GM18520 (cell line): ENCODE measurements around the gene OR5AU1.

Experiments used
- ATAC-seq: cut with Tn5 transposase; IDR thresholded peaks from one replicate; pipeline ENCODE4 v1.9.1; 2021; ENCODE audit not compliant: unreplicated experiment

The OR5AU1 gene

DNA sequence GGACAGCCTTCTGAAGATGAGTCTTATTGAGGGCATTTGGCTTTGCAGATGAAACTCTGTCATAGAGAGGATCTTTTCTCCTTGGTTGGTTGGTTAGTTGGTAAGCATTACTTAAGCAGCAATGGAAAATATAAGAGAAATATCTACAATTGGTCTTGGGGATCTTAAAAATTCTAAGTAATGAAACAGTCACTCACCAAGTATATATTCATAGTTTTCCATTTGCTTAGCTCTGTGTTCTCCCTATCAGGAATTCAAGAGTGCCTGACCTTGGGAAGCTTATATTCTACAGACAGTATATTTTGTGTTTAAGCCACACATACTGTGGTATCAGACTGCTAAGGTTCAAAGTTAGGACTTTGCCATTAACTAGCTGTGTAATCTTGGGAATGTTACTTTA is at the start of gene OR5AU1:
Gene OR5AU1, minus strand, starts transcription at position 101 of the 400 bp plus-strand sequence. CDS start 191 bp downstream, outside the sequence.
- ATAC-seq: no peak

DNA sequence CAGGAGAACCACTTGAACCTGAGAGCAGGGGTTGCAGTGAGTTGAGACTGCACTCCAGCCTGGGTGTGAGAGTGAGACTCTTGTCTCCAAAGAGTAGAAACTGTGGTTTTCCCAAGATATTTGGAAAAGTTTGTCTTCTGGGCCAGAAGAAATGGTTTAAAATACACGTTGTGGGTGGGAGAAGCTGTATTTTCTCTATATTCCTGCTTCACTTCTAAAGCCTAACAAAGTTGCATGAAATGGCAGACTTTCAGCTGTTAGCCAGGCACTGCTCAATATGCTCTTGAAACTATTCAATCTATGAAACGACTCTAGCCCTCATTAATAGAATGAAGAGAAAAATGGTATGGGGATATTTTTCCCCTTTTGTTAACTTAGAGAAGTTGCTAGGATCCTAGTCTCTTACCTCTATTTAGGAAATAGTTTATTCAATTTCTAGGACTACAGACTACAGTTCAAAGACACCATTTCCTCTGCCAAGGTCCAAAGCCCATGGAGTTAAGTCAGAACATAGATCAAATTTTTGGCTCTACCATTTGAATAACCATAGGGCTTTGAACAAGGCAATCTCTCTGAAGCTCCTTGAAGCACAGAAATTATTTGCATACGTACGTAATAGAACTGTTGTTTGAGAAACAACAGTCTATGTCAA is 49.3 kb upstream of the OR5AU1 start:
- ATAC-seq: no peak

DNA sequence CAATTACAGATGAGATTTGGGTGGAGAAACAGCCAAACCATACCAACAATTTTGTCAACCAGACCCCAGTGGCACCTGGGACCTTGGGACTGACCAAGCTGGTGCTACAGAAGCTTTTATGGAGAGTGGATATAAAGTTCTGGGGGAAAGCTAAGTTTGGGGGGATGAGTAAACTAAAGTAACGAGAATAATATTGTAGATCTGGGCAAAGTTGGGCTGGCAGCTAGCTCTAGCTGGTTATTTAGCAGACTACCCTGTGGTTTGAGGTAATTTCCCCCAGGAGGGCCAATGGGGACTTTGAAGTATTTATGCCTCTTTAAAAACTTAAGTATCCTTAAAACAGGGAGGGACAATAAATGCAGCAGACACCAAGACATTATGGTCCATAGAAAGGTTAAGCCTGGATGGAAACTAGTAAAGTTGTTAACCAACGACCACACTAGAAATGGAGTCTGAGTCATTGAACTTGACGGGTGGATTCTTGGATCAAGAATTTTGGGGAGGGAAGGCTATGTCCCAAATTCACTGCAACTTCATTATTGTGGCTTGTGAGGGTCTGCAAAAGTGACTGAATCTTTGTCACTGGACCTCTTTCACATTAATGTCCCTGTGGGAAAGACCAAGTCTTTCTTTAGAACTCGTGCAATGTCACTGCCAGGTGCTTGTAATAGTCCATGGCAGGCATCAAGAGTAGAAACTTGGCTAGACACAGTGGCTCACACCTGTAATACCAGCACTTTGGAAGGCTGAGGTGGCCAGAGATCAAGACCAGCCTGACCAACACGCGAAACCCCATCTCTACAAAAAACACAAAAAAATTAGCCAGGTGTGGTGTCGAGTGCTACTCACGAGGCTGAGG is 48.5 kb upstream of the OR5AU1 start:
- no peak for ATAC-seq

DNA sequence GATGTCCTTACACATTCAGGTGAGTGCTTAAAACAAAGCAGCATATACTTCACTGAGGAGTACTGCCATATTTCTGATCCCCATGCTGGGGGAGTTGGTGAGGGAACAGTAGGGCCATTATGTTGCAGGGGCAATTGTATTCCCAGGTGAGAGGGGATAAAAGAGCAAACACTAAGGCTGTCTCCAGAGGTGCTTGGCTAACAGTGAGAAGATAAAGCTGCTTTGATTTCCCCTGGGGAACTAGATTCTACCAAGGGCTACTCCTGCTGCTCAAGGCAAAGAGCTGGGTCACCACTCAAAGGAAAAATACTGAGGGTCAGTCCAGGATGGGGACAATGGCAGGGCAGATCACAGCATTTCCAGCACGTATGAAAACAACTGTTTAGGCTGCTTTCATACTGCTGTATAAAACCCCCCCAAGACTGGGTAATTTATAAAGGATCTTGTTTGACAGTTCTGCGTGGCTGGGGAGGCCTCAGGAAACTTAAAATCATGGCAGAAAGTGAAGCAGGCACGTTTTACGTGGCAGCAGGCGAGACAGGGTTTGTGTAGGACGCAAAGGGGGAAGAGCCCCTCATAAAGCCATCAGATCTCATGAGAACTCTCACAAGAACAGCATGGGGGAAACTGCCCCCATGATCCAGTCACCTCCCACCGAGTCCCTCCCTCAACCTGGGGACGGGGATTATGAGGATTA is 47.8 kb upstream of the OR5AU1 start:
- no peak for ATAC-seq

DNA sequence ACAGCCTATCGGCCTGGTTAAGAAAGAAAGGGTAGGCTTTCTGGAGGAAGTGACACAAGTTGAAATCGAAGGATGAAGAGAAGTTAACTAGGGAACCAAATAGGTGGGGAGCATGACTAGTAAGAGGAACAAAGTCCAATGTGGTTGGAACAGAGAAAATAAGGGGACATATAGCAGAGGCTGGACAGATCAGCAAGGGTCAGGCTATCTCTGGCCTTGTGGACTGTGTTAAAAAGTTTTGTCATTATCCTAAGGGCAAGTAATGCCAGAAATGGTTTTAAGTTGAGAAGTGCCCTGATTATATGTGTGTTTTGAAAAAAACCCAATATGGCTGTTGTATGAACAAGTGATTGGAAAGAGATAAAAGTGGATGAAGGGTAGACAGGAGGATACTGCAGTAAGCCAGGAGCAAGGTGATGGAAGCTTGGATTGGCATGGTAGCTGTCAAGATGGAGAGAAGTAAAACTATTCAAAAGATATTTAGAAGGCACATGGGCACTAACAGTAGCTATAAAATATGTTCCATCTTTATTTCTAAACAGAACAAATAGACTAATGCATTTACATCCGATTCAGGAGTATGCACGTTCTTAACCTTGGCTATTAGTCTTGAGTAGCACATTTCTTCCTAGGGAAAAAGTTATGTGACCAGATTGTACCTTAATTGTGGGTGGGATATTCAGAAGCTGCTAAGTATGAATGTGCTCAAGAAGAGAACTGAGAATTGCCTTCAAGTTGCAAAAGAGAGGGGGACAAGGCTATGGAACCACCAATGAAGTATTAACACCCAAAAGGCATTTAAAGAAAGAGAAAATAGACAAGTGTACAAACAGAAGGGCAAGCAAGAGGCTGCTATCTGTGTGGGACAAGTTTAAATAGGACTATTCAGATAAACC is 46.8 kb upstream of the OR5AU1 start:
- no peak for ATAC-seq

DNA sequence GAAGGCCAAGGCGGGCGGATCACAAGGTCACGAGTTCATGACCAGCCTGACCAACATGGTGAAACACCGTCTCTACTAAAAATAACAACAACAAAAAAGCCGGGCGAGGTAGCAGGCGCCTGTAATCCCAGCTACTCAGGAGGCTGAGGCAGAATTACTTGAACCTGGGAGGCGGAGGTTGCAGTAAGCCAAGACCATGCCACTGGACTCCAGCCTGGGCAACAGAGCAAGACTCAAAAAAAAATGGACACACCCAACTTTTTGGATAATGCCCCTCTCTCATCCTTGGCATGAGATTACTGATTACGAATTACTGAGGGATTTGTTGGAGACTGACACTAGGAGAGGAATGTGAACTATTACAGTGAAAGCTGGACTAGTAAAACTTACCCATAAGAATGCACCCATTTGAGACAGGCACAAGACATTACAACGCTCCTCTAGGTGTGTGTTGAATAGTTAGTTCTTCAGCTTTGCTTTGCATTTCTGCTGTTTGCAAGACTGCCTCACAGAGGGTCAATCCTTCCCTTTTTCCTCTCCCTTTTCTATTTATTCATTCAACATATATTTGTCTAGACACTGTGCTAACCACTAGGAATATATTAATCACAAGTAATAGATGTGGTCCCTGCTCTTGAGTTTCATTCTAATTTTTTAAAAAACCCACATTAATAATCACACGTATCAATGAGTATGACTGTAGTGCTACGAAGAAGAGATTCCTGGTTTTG is 46.0 kb upstream of the OR5AU1 start:
- no peak for ATAC-seq

DNA sequence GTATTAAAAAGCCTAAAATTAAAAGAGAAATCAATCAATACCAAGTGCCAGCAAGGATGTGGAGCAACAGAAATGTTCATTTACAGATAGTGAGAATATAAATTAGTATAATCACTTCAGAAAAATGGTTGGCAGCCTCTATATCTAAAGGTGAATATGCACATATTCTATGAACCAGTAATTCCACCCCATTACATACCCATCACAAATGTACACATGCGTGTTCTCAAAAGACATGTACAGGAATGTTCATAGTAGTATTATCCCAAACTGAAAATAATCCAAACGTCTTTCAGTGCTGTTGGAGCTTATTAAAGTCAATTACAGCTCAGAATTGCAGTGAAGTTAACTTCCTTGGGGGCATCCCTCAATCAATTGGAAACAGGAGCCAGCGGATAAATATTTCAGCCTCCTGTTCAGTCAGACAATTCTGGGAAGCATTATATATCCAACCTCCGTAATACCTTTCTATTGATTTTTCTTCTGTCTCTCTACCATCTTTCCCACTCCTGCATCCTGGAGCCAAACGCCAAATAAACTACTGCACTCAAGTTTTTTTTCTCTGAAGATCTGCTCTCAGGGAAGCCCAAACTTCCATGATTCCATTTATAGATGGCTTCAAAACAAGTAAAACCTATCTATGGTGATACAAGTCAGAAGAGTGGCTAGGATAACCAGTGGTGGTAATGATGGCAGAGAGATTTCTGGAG is 45.0 kb upstream of the OR5AU1 start:
- no peak for ATAC-seq

DNA sequence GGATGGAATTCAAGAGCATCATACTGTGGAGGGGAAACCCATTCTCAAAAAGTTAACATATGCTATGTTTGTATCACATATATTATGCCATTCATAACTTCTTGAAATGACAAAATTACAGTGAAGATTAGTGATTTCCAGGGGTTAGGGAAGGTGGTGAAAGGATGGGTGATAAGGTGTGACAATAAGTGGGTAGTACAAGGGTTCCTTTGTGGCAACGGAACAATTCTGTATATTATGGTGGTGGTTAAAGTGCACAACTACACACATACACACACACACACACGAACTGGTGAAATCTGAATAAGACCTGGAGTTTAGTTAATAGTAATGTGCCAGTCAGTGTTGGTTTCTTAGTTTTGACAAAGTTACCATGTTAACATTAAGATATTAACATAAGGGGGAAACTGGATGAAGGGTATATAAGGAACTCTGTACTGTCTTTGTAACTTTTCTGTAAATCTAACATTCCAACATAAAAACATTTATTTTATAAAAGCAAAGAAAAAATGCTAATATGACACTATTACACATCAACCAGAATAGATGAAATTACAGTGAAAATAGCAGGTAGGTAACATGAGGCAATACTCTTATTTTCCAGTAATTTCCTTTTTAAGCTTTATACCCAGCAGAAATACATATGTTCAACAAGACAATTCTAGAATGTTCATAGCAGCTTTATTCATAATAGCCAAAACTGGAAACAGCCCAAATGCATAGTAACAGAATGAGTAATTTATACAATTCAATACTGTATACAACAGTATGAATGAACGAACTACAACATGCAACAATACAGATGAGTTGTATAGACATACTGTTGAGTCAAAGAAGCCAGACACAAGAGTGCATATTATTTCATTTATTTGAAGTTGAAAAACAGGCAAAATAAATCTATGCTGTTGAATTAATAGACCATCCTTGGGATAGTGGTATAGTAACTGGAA is 44.0 kb upstream of the OR5AU1 start:
- ATAC-seq: no peak

DNA sequence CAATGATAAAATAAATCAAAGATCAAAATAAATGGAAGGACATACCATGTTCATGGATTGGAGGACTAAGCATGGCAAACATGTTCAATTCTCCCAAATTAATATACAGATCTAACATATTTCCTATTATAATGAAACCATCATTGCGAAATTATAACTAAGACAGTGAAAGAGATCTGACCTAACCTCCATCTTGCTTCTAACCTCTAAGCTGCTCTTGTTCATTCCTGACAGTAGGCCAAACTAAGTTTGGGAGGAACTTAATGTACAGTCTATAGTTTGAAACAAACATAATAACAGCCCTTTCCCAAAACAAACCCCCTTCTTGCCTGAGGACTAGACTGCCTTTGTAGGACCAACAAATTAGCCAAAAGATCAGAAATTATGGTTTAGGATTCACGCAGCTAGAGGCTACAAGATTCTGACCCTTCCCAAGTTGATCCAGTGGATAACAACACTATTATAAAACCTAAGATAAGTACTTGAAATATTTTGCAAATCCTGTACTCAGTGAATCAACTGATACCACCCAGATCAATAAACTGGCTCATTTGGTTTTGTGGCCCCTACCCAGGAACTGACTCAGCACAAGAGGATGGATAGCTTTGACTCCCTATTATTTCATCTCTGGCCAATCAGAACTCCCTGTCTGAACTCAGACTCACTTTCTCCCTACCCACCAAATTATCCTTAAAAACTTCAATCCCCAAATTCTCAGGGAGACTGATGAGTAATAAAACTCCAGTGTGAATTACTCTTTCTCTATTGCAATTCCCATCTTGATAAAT is 41.7 kb upstream of the OR5AU1 start:
- ATAC-seq: no peak

DNA sequence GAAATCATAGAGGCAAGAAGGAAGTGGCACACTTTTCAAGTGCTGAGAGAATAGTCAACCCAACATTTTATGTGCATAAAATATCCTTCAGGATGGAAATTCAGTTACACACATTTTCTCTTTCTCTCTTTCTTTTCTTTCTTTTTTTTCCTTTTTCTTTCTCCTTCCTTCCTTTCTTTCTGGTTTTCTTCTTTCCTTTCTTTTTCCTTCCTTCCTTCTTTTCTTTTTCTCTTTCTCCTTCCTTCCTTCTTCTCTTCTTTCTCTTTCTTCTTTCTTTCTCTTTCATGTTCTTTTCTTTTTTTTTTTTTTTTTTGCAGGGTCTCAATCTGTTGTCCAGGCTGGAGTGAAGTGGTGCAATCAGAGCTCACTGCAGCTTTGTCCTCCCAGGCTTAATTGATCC is 38.7 kb upstream of the OR5AU1 start:
- ATAC-seq: no peak

DNA sequence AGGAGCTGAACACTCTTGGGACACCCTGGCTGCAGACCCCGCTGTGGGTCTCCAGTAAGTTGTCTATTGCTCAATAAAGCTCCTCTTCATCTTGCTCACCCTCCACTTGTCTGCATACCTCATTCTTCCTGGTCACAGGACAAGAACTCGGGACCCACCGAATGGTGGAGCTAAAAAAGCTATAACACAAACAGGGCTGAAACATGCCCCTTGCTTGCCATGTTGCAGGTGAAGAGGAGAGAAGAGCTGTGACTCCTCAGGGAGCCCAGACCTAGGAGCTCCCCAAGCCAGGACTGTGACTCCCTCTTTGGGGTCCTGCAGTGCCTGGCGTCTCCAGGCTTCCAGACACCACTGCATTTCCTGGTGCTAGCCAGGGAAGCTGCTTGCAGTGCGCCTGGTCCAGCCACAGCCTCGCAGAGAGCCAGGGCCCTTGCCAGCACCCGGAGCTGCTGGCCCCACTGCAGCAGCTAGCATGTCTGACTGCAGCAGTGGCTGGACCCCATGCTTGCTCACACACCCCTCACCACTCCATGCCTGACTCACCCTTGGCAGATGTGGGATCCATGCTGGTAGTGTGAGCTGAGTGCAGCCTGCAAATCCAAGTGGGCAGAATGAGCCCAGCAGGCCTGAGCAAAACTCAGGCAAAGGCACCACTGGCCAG is 37.1 kb upstream of the OR5AU1 start:
- ATAC-seq: no peak

DNA sequence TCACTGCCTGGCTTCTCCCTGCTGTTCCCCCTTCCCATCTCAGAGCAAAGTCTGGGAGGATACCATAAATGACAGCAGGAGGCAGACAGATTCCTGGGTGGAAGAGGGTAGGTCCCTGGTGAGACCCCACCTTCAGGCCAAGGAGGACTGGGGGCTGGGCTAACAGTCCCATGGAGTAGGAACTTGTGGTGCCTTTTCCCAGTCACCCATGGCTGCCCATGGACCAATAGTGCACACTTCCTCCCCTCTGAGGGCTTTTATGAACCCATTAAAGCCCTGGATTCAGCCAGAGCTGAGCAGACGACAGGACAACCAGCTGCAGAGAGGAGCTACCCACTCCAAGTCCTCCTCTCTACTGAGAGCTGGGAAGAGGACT is 36.6 kb upstream of the OR5AU1 start:
- no peak for ATAC-seq

DNA sequence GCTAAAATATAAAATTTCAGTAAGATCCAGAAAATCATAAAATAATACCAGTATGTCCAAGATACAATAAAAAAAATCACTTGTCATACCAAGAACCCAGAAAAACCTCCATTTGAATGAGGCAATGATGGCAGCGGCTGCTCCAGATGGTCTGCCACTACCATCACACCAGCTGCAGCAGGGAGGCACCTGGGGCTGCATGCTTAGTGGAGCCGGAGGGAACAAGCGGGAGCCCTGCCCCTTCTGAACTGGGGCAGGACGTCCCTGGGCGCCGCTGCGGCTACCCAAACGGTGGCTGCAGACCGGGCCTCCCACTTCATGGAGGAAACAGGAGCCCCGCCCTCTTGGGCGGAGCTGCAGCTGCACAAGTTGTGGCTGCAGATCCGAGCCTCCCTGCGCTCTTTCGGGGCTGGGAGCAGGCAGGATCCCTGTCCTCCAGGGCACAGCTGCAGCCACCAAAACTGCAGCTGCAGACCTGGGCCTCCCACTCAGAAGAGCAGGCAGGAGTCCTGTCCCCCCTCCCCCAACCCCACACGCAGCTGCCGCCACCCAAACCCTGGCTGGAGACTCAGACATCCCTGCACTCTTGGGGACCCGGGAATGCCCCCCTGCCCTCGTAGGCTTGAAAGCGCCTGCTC is 36.1 kb upstream of the OR5AU1 start:
- no peak for ATAC-seq

DNA sequence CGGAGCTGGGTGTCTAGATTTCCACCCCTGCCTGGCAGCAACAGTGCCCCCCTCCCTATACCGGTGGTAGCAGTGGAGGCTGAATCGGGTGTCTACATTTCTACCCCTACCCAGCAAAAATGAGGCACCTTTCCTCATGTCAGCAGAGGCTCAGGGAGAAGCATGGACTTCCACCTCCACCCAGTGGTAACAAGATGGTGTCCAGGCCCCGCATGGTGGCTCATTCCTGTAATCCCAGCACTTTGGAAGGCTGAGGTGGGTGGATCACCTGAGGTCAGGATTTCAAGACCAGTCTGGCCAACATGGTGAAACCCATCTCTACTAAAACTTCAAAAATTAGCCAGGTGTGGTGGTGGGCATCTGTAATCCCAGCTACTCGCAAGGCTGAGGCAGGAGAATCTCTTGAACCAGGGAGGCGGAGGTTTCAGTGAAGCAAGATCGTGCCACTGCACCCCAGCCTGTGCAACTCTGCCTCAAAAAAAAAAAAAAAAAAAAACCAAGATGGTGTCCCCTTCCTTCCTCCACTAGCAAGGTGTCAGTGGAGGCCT is 35.5 kb upstream of the OR5AU1 start:
- ATAC-seq: no peak

DNA sequence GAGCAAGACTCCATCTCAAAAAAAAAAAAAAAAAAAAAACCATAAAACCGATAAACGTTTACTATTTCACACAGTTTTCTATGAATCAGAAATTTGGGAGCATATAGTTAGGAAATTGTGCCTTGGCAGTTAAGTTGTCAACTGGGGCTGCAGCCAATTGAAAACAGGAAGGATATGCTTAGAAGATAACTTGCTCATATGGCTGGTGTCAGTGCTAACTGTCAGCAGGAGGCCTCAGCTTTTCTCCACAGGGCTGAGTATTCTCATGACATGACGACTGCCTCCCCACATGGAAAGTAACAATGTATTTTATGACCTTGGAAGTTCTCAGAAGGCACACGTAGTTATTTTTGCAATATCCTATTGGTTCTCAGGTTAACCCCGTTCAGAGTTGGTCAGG is 29.6 kb upstream of the OR5AU1 start:
- no peak for ATAC-seq

DNA sequence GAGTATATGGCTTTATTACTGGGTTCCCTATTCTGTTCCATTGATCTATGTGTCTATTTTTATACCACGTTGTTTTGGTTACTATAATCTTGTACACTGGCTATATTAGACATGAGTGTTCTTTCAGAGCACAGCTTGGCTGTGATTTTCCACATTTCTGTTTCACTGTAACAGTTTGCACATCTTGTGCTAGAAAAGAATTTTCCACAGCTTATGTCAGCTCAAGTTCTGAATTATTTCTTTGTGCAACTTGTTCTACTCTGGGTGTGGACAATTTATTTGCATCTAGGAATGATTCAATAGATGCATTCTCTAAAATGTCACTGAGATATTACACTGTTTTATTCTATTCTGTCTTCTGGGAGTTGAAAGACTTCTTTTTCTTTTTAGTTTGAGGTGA is 28.4 kb upstream of the OR5AU1 start:
- ATAC-seq: no peak
